Measurements from ENCODE around the gene TNFSF8.

DNA sequence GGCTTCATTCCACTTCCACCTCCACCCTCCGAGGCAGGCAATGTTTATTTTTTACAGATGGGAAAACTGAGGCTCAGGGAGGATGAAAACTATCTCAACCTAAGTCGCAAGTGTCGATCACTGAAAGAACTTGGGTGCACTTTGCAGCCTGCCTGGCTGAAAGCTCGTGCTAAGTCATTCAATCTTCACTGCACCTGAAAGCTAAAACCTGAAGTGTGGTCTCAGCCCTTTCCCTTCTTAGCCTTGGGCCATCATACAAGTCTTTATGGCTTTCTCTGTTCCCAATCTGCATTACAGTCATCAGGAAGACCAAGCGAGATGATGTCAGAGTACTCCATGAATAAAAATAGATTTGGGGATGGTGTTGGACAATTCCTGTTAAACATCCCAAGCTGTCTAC, 1.0 kb upstream of the TNFSF8 start:
- TF ChIP-seq CTCF (IDR thresholded peaks at IDR 0.05; ENCODE audit: insufficient read depth, low read length, poor library complexity, severe bottlenecking), result no peak
- no peak for TF ChIP-seq EZH2phosphoT487 (conservative IDR thresholded peaks at IDR 0.05; ENCODE audit: low read length)
